Left ventricle myocardium superior (tissue), 1 donor: ENCODE data around the gene TOX2. TPM values are rescaled to one million over a fixed set of nuclear protein-coding genes. Genes with fewer than 3 reads are reported as not detected.

ENCODE experiments used
- ATAC-seq: fragments of 200-7000 bp; cut with Tn5 transposase; one replicate; pipeline ENCODE4 v1.9.1; 2020; ENCODE audit warnings: mild to moderate bottlenecking, moderate library complexity
- DNase-seq: peaks from one replicate; pipeline ENCODE4 v3.0.0-alpha.2; 2020
- intact Hi-C: fragments of 100-400 bp; cut with micrococcal nuclease; formaldehyde crosslinking; loops from one replicate; pipeline ENCODE4 v1.11.0; 2022
- total RNA-seq: library from RNA; stranded (reverse); fragmentation: NEBNext Ultra II Directional; extraction: Animal tissue kit (Norgen Biotek cat#: 25700); gene quantifications from one replicate; pipeline ENCODE4 v1.2.1, GENCODE V29; 2021
- donor health status: DM: no; HTN: yes; CAD: no; lungs with severe emphysema.

Gene TOX2
- total RNA-seq, 1 donor from 2014 or later: 0.47 TPM

GRCh38 chr20:43913291-43914025 is 1.2 kb upstream of the TOX2 start:
- ATAC-seq: no peak
- intact Hi-C loops: no loop called here
- DNase-seq: no peak

- peak; percentile 38 for ATAC-seq
- intact Hi-C loops: no loop called here
- DNase-seq: no peak
Measured at GRCh38 chr20:43915211-43916072, 790 bp downstream of the TOX2 start.

GRCh38 chr20:43916073-43916880 is 1.6 kb downstream of the TOX2 start:
- intact Hi-C loops: no loop called here
- ATAC-seq (peak; percentile 23), DNase-seq (no peak)

- ATAC-seq: no peak
- no peak for DNase-seq
- intact Hi-C loops: no loop called here
Measured at GRCh38 chr20:43916881-43917371, 2.3 kb downstream of the TOX2 start.

- ATAC-seq (no peak), DNase-seq (no peak)
- intact Hi-C loops: no loop called here
Measured at GRCh38 chr20:43917380-43917779, 2.7 kb downstream of the TOX2 start.

GRCh38 chr20:43919686-43920403 is 5.2 kb downstream of the TOX2 start:
- intact Hi-C loops: no loop called here
- DNase-seq: no peak
- ATAC-seq: no peak

- ATAC-seq (no peak), DNase-seq (no peak)
- intact Hi-C loops: no loop called here
Measured at GRCh38 chr20:43920797-43921196, 6.1 kb downstream of the TOX2 start.

GRCh38 chr20:43921227-43921780 is 6.7 kb downstream of the TOX2 start:
- DNase-seq (no peak), ATAC-seq (no peak)
- intact Hi-C loops: no loop called here

- no peak for ATAC-seq
- intact Hi-C loops: no loop called here
- no peak for DNase-seq
Measured at GRCh38 chr20:43922614-43923013, 8.0 kb downstream of the TOX2 start.

- no peak for ATAC-seq
- DNase-seq: no peak
- intact Hi-C loops: no loop called here
Measured at GRCh38 chr20:43923322-43923721, 8.7 kb downstream of the TOX2 start.

GRCh38 chr20:43923917-43924316 is 9.3 kb downstream of the TOX2 start:
- no peak for ATAC-seq
- DNase-seq: no peak
- intact Hi-C loops: no loop called here

- DNase-seq: no peak
Measured at GRCh38 chr20:43925215-43925614, 10.6 kb downstream of the TOX2 start.

GRCh38 chr20:43925801-43926200 is 11.1 kb downstream of the TOX2 start:
- intact Hi-C loops: no loop called here
- peak; percentile 57 for DNase-seq
- ATAC-seq: no peak

More at GRCh38 chr20:43925215-43925614, 10.6 kb downstream of the TOX2 start:
- intact Hi-C loops: no loop called here
- ATAC-seq: no peak

- no peak for DNase-seq
- intact Hi-C loops: no loop called here
- ATAC-seq: no peak
Measured at GRCh38 chr20:43926287-43927050, 11.8 kb downstream of the TOX2 start.

- intact Hi-C loops: no loop called here
- DNase-seq: no peak
- ATAC-seq: no peak
Measured at GRCh38 chr20:43931976-43932375, 17.3 kb downstream of the TOX2 start.

- DNase-seq (no peak), ATAC-seq (no peak)
- intact Hi-C loops: no loop called here
Measured at GRCh38 chr20:43934833-43935232, 20.2 kb downstream of the TOX2 start.

- intact Hi-C loops: no loop called here
- ATAC-seq: no peak
- DNase-seq: no peak
Measured at GRCh38 chr20:43936104-43936770, 21.6 kb downstream of the TOX2 start.
